Esophagus muscularis mucosa (tissue), 4 donors: ENCODE results near the gene CAMTA1. TPM values are rescaled to one million over a fixed set of nuclear protein-coding genes. Genes with fewer than 3 reads are reported as not detected.

Source experiments
- DNase-seq: peaks from one replicate; pipeline ENCODE4 v3.0.0-alpha.2; 2017; ENCODE audit errors: extremely low spot score
- H3K27ac ChIP-seq, 4 donors: fragments of 200-600 bp; sonication (generic); replicated peaks in 1 of 4; 1 replicate in 3 of 4; 2 replicates in 1 of 4; pipeline ENCODE4 v1.5.1; 2016 to 2019; ENCODE audit warnings: mild to moderate bottlenecking in 1 of 4
- H3K27me3 ChIP-seq, 4 donors: fragments of 200-600 bp; sonication (generic); one replicate each; pipeline versions ENCODE4 v1.5.1 to v1.6.0; 2016 to 2019
- H3K36me3 ChIP-seq, 4 donors: fragments of 200-600 bp; sonication (generic); one replicate each; pipeline ENCODE4 v1.5.1; 2016 to 2019
- H3K4me1 ChIP-seq, 4 donors: fragments of 200-600 bp; sonication (generic); one replicate each; pipeline ENCODE4 v1.5.1; 2016 to 2019
- H3K4me3 ChIP-seq, 4 donors: fragments of 200-600 bp; sonication (generic); 1 replicate in 2 of 4; 2 replicates in 2 of 4; pipeline ENCODE4 v1.5.1; 2016 to 2019; ENCODE audit warnings: mild to moderate bottlenecking in 4 of 4, moderate library complexity in 1 of 4
- H3K9me3 ChIP-seq, 4 donors: fragments of 200-600 bp; sonication (generic); 1 replicate in 3 of 4; 2 replicates in 1 of 4; pipeline ENCODE4 v1.5.1; 2016 to 2019
- EP300 ChIP-seq: sonication (generic); formaldehyde crosslinking; IDR thresholded peaks from one replicate; pipeline ENCODE4 v1.6.1; 2017; ENCODE audit warnings: antibody characterized with exemption
- POLR2A ChIP-seq: fragments of 450-650 bp; IDR thresholded peaks from one replicate; pipeline ENCODE4 v1.6.1; 2017; ENCODE audit warnings: antibody characterized with exemption, moderate library complexity, mild to moderate bottlenecking, low read depth
- POLR2AphosphoS5 ChIP-seq, 2 donors: sonication (generic); formaldehyde crosslinking; IDR thresholded peaks; one replicate each; pipeline ENCODE4 v1.6.1; 2017; ENCODE audit warnings: antibody characterized with exemption in 2 of 2
- WGBS: methylation state at CpG from one replicate; pipeline ENCODE4 v1.1.5; 2018; 5-methylcytosine and 5-hydroxymethylcytosine counted together
- intact Hi-C: fragments of 100-400 bp; cut with DNase I; formaldehyde crosslinking; loops from one replicate; pipeline ENCODE4 v1.15.1; 2023
- total RNA-seq, 4 donors: library from RNA; depleted of rRNA; stranded (reverse); fragments of >200 nt; gene quantifications; one replicate each; pipeline versions ENCODE4 v1.1.0 to v1.2.1, GENCODE V29; 2016
- TF ChIP-seq, protein P1 (sequence below), 3 experiments: fragments of 200-600 bp in 2 of 3; fragments of 450-650 bp in 1 of 3; sonication (generic) in 2 of 3; IDR thresholded peaks; one replicate each; pipeline ENCODE4 v1.5.1; 2017 to 2019; ENCODE audit warnings: antibody characterized with exemption in 3 of 3, mild to moderate bottlenecking in 2 of 3, moderate library complexity in 1 of 3

The CAMTA1 gene
- total RNA-seq, 4 donors from 2014 or later, result 109 to 226 (median 139) TPM

DNA sequence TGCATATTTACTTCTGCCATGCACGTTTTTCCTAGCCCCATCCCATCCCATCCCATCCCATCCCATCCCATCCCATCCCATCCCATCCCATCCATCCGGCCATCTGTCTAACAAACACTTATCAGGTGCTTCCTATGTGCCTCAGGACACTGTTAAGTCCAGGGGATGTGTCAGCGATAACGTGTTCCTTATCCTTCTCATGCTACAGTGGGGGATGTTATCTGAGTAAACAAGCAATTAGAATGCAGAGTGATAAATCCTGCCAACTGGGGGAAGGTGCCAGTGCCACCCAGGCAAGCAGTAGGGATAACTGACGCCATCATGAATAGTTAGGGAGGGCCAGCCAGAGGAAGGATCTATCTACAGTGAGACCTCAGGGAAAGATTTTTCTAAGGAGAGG, 304.2 kb downstream of the CAMTA1 start:
- TF ChIP-seq POLR2A, result no peak
- no peak for TF ChIP-seq EP300
- no peak for TF ChIP-seq POLR2AphosphoS5 (IDR thresholded peaks at IDR 0.05)
- Histone ChIP-seq H3K27ac (no peak overlapping the region), H3K9me3 (no peaks in the 10 kb centered on the region), H3K36me3 (no peaks in the 10 kb centered on the region), H3K4me1 (no peaks in the 10 kb centered on the region), H3K27me3 (peaks cover 0 to 56% (median 0%) of the 10 kb centered on the region in 4 donors), H3K4me3 (no peak overlapping the region)
- WGBS, result 74% methylated on average over 5 of the region's 5 CpGs
- intact Hi-C loops, result no loop called here
- no peak for DNase-seq

DNA sequence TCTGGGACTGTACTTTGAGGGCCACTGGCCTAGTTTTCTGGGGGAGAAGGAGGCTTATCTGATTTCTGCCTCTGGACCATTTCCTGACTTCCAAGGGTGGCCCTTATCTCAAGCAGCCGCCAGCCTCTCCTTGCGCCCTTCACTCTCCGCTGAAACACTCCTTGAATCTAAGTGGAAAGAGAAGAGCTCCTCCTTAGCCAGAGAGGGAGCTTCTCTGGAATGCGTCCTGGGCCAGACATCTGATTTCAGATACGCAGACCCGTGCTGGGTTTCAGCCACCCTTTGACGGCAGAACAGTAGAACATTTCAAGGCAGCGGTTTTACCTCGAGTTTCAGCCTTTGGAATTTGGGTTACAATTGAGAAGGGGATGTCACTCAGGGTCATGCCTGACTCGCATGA, 308.0 kb downstream of the CAMTA1 start:
- TF ChIP-seq, protein P1, sequence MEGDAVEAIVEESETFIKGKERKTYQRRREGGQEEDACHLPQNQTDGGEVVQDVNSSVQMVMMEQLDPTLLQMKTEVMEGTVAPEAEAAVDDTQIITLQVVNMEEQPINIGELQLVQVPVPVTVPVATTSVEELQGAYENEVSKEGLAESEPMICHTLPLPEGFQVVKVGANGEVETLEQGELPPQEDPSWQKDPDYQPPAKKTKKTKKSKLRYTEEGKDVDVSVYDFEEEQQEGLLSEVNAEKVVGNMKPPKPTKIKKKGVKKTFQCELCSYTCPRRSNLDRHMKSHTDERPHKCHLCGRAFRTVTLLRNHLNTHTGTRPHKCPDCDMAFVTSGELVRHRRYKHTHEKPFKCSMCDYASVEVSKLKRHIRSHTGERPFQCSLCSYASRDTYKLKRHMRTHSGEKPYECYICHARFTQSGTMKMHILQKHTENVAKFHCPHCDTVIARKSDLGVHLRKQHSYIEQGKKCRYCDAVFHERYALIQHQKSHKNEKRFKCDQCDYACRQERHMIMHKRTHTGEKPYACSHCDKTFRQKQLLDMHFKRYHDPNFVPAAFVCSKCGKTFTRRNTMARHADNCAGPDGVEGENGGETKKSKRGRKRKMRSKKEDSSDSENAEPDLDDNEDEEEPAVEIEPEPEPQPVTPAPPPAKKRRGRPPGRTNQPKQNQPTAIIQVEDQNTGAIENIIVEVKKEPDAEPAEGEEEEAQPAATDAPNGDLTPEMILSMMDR (IDR thresholded peaks at IDR 0.05), result no peak
- no peak for TF ChIP-seq POLR2AphosphoS5 (IDR thresholded peaks at IDR 0.05)
- TF ChIP-seq EP300, result no peak
- no peak for TF ChIP-seq POLR2A
- H3K4me1 ChIP-seq, result no peaks in the 10 kb centered on the region
- intact Hi-C loops, result no loop called here
- WGBS, result 52% methylated on average over 10 of the region's 10 CpGs
- H3K27ac ChIP-seq, result no peak overlapping the region
- H3K36me3 ChIP-seq, result no peaks in the 10 kb centered on the region
- no peak overlapping the region for H3K4me3 ChIP-seq
- DNase-seq, result no peak
- peaks cover 0 to 66% (median 0%) of the 10 kb centered on the region in 4 donors for H3K27me3 ChIP-seq
- no peaks in the 10 kb centered on the region for H3K9me3 ChIP-seq

DNA sequence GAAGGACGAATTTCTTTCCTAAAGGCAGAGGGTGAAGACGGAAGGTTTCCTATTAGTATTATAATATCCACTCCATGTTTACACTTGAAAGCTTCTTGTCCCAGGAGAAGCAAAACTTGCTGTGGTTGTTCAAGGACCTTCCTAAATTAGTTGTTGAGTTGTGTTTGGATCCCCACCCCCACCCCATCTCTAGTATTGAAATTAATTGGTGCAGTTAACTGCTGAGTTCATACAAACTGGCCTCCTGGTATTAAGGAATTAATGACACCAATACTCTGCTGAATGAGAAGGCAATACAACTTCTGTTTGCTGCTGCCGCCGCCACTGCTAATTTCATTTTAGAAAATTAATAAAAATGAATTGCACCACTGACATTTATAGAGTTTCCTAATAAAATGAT, 308.8 kb downstream of the CAMTA1 start:
- 68% methylated on average over 4 of the region's 4 CpGs for WGBS
- Histone ChIP-seq H3K4me3 (no peak overlapping the region), H3K9me3 (no peaks in the 10 kb centered on the region), H3K36me3 (no peaks in the 10 kb centered on the region), H3K27me3 (peaks cover 0 to 66% (median 0%) of the 10 kb centered on the region in 4 donors), H3K27ac (no peak overlapping the region), H3K4me1 (no peaks in the 10 kb centered on the region)
- intact Hi-C loops, result no loop called here
- DNase-seq, result no peak
- no peak for TF ChIP-seq EP300

DNA sequence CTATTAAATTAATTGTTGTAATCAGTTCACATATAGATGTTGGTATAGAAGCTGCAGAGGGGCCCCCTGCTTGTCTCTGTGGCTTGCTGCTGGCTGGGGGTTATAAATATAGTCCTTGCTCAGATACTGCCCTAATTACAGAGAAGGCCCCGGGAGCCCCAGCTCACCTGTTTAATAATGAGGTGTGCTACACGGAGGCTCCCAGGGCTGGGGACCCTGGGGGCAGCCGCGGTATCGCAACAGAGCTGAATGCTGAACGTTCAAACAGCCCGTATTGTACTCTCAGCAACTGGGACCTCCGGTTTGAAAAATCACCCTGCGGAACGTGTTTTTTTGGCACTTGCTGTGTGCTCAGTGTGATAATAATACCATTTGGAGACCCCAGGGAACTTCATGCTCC, 309.3 kb downstream of the CAMTA1 start:
- DNase-seq, result no peak
- 92% methylated on average over 9 of the region's 10 CpGs for WGBS
- Histone ChIP-seq H3K4me3 (no peak overlapping the region), H3K9me3 (no peaks in the 10 kb centered on the region), H3K27ac (no peak overlapping the region), H3K4me1 (no peaks in the 10 kb centered on the region), H3K27me3 (peaks cover 0 to 69% (median under 1%) of the 10 kb centered on the region in 4 donors), H3K36me3 (no peaks in the 10 kb centered on the region)
- intact Hi-C loops, result no loop called here
- TF ChIP-seq, protein P1 (IDR thresholded peaks at IDR 0.05), result no peak
- TF ChIP-seq POLR2AphosphoS5 (IDR thresholded peaks at IDR 0.05) (no peak), POLR2A (no peak), EP300 (no peak)

DNA sequence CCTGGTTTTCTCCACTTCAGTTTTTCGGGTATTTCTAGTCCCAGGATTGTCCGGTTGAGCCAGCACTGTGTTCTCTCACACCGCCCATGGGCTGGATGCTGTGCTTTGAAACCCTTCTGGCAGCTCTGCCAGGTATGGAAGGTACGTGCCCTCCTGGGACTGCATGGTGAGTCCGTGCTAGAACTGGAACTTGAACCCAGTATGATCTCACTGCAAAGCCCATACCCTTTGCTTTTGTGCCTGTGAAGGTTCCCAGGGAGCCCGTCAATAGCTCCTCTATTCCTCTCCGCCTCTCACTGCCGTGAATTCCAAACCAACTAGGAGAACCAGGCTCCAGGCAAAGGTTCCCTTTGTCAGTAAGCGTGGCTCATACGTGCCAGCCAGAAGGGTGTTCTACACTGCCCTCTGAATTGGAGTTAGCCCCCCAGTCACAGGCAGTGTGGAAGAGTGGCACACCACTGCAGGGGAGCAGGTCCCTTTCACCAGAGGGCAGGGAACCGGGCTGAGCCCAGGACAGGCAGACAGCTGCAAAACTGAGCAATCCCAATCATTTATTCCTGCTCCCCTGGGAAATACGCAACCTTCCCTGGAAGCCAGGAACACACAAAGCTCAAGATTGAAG, 310.2 kb downstream of the CAMTA1 start:
- TF ChIP-seq EP300, result no peak
- intact Hi-C loops, result no loop called here
- WGBS, result 80% methylated on average over 10 of the region's 12 CpGs

DNA sequence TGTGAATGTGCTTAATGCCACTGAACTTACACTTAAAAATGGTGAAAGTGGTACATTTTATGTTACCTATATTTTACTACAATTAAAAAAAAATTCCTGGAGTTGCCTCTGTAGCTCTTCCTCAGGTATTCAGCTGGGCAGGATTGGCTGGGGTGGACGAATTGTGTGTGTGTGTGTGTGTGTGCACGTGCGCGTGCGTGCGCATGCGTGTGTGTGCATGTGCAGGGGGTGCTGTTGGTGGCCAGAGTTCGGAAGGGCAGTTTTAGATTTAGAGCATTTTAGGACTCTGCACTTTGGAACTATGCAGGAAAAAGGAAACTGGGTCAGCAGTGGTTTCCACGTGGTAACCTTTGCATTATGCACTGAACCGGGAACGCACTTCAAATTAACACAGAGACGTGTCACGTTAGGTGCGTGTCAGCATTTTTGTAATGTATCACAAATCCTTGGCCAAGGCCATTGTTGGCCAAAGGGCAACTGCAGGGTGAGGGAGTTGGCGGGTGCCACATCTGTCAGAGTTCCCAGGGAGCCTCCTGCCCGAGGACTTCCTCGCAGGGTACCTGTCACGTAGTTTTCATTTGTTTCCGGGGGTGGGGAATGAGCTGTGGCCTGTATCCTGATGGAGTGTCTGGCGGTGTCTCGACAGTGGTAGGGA, 312.8 kb downstream of the CAMTA1 start:
- Histone ChIP-seq H3K4me3 (no peak overlapping the region), H3K9me3 (no peaks in the 10 kb centered on the region), H3K36me3 (no peaks in the 10 kb centered on the region), H3K27me3 (peaks cover 0 to 77% (median 4%) of the 10 kb centered on the region in 4 donors), H3K4me1 (no peaks in the 10 kb centered on the region), H3K27ac (no peak overlapping the region)
- no peak for DNase-seq
- intact Hi-C loops, result no loop called here
- 86% methylated on average over 21 of the region's 21 CpGs for WGBS
- TF ChIP-seq POLR2AphosphoS5 (IDR thresholded peaks at IDR 0.05) (no peak), POLR2A (no peak), EP300 (no peak)
- TF ChIP-seq, protein P1 (IDR thresholded peaks at IDR 0.05), result no peak

More for the DNA sequence above, 310.2 kb downstream of the CAMTA1 start:
- H3K9me3 ChIP-seq, result no peaks in the 10 kb centered on the region
- DNase-seq, result no peak
- H3K36me3 ChIP-seq, result no peaks in the 10 kb centered on the region
- no peak overlapping the region for H3K27ac ChIP-seq
- H3K27me3 ChIP-seq, result peaks cover 0 to 79% (median 4%) of the 10 kb centered on the region in 4 donors
- no peak overlapping the region for H3K4me3 ChIP-seq
- H3K4me1 ChIP-seq, result no peaks in the 10 kb centered on the region
